ENCODE data around the gene MBOAT7.

GRCh38 chr19:54152267-54152666, 37.1 kb downstream of the MBOAT7 start:
- TF ChIP-seq POLR2A (IDR thresholded peaks at IDR 0.05) = no peak
- no peak for TF ChIP-seq CTCF (IDR thresholded peaks at IDR 0.05)
